Caco-2 (cell line): ENCODE measurements around the gene KDM6B. TPM values are rescaled to one million over a fixed set of nuclear protein-coding genes. Genes with fewer than 3 reads are reported as not detected.

ENCODE experiments used
- BruUV-seq: library from RNA; stranded (reverse); fragments of 400-500 nt; replicated peaks from 2 replicates; lab custom pipeline; 2021; lab: Mats Ljungman, UMichigan
- CTCF ChIA-PET: fragments of 300-600 bp; sonication (Branson Sonifier 250); formaldehyde crosslinking; loops from one replicate; lab custom pipeline; 2022; ENCODE audit warnings: antibody characterized with exemption; lab: Charles Lee
- POLR2A ChIA-PET: fragments of 300-600 bp; sonication (Branson Sonifier 250); formaldehyde crosslinking; loops from one replicate; lab custom pipeline; 2022; ENCODE audit warnings: antibody characterized with exemption; lab: Charles Lee
- DNase-seq, 2 experiments: peaks; one replicate each; pipeline versions ENCODE4 v3.0.0 to v3.0.0-alpha.2; 2020 to 2022
- H3K27me3 ChIP-seq: replicated peaks from 2 replicates; pipeline ENCODE4 v1.6.0; 2011; ENCODE audit warnings: low read length; ENCODE audit not compliant: control insufficient read depth, insufficient read depth
- H3K36me3 ChIP-seq: 2 replicates; pipeline ENCODE4 v1.5.1; 2011; ENCODE audit warnings: low read length; ENCODE audit not compliant: control insufficient read depth, insufficient read depth
- H3K4me1 ChIP-seq: fragments of 250-450 bp; sonication (Bioruptor Pico); 2 replicates; pipeline ENCODE4 v1.5.1; 2020; ENCODE audit warnings: mild to moderate bottlenecking
- H3K4me3 ChIP-seq: 2 replicates; pipeline ENCODE4 v1.5.1; 2011; ENCODE audit warnings: low read depth, mild to moderate bottlenecking, control low read depth, low read length
- H3K9me3 ChIP-seq: fragments of 250-450 bp; sonication (Bioruptor Pico); 2 replicates; pipeline ENCODE4 v1.5.1; 2020; ENCODE audit warnings: mild to moderate bottlenecking, moderate library complexity
- H3K27ac Mint-ChIP-seq: one replicate; pipeline ENCODE4 v1.8.0; 2022; ENCODE audit warnings: mixed read lengths; ENCODE audit not compliant: unreplicated experiment
- H3K27me3 Mint-ChIP-seq: one replicate; pipeline ENCODE4 v1.8.0; 2022; ENCODE audit warnings: mixed read lengths; ENCODE audit not compliant: insufficient read depth, unreplicated experiment
- H3K36me3 Mint-ChIP-seq: one replicate; pipeline ENCODE4 v1.8.0; 2022; ENCODE audit warnings: mild to moderate bottlenecking, mixed read lengths; ENCODE audit not compliant: insufficient read depth, unreplicated experiment
- H3K4me1 Mint-ChIP-seq: one replicate; pipeline ENCODE4 v1.8.0; 2022; ENCODE audit warnings: low read depth, mixed read lengths; ENCODE audit not compliant: unreplicated experiment
- H3K4me3 Mint-ChIP-seq: one replicate; pipeline ENCODE4 v1.8.0; 2022; ENCODE audit warnings: mild to moderate bottlenecking, moderate library complexity, mixed read lengths; ENCODE audit not compliant: unreplicated experiment
- H3K9me3 Mint-ChIP-seq: one replicate; pipeline ENCODE4 v1.8.0; 2022; ENCODE audit warnings: mixed read lengths; ENCODE audit not compliant: unreplicated experiment
- CTCF ChIP-seq, 2 experiments: fragments of 200-600 bp in 1 of 2; IDR thresholded peaks; 1 replicate in 1 of 2; 2 replicates in 1 of 2; pipeline versions ENCODE4 v1.5.1 to v1.8.0; 2011 to 2022; ENCODE audit warnings: antibody characterized with exemption in 1 of 2, control low read depth in 1 of 2, inconsistent platforms in 1 of 2, low read depth in 1 of 2, low read length in 1 of 2, mild to moderate bottlenecking in 1 of 2, moderate library complexity in 1 of 2; ENCODE audit not compliant: insufficient read depth in 1 of 2, severe bottlenecking in 1 of 2, unreplicated experiment in 1 of 2
- intact Hi-C: fragments of 100-400 bp; cut with micrococcal nuclease; formaldehyde crosslinking; loops from one replicate; pipeline ENCODE4 v1.10.0; 2022; ENCODE audit not compliant: unreplicated experiment
- total RNA-seq: library from RNA; stranded (reverse); gene quantifications from 2 replicates; pipeline ENCODE4 v1.2.3, GENCODE V29; 2022

The KDM6B gene
- total RNA-seq, 1 experiment from 2014 or later = 27.9 TPM

GRCh38 chr17:7848131-7848579 lies 14.1 kb downstream of the KDM6B start:
- CTCF ChIA-PET = no interaction called here
- no peaks in the 10 kb centered on the region; the same call in 1 of the 2 replicates for H3K4me1 ChIP-seq
- H3K9me3 ChIP-seq = no peaks in the 10 kb centered on the region
- Mint-ChIP-seq H3K27ac (no peak overlapping the region), H3K36me3 (peaks cover 74% of the 10 kb centered on the region), H3K9me3 (no peaks in the 10 kb centered on the region), H3K4me1 (no peaks in the 10 kb centered on the region), H3K4me3 (no peak overlapping the region), H3K27me3 (no peaks in the 10 kb centered on the region)
- no peak for DNase-seq
- H3K27me3 ChIP-seq = no peaks in the 10 kb centered on the region
- BruUV-seq = no TSS peak
- H3K36me3 ChIP-seq = no peaks in the 10 kb centered on the region; the same call in none of the 2 replicates
- intact Hi-C loops = no loop called here
- no peak for TF ChIP-seq CTCF (IDR thresholded peaks at IDR 0.05; ENCODE audit: insufficient read depth in 1 of 2, low read depth in 1 of 2, low read length in 1 of 2, severe bottlenecking in 1 of 2, unreplicated experiment in 1 of 2)
- H3K4me3 ChIP-seq = no peak overlapping the region
- POLR2A ChIA-PET = no interaction called here

- no peak for DNase-seq
- Histone ChIP-seq H3K4me1 (no peaks in the 10 kb centered on the region; the same call in 1 of the 2 replicates), H3K27me3 (no peaks in the 10 kb centered on the region), H3K36me3 (no peaks in the 10 kb centered on the region; the same call in none of the 2 replicates), H3K4me3 (no peak overlapping the region), H3K9me3 (no peaks in the 10 kb centered on the region)
- ChIA-PET CTCF (no interaction called here), POLR2A (no interaction called here)
- H3K9me3 Mint-ChIP-seq = no peaks in the 10 kb centered on the region
- BruUV-seq = no TSS peak
- no peaks in the 10 kb centered on the region for H3K4me1 Mint-ChIP-seq
- no peak for TF ChIP-seq CTCF (IDR thresholded peaks at IDR 0.05; ENCODE audit: insufficient read depth in 1 of 2, low read depth in 1 of 2, low read length in 1 of 2, severe bottlenecking in 1 of 2, unreplicated experiment in 1 of 2)
- no peaks in the 10 kb centered on the region for H3K27me3 Mint-ChIP-seq
- intact Hi-C loops = no loop called here
- no peak overlapping the region for H3K27ac Mint-ChIP-seq
- H3K36me3 Mint-ChIP-seq = peaks cover 71% of the 10 kb centered on the region
- no peak overlapping the region for H3K4me3 Mint-ChIP-seq
Measured at GRCh38 chr17:7848739-7849129, 14.7 kb downstream of the KDM6B start.

GRCh38 chr17:7849130-7849750 lies 15.2 kb downstream of the KDM6B start:
- Mint-ChIP-seq H3K4me1 (no peaks in the 10 kb centered on the region), H3K27me3 (no peaks in the 10 kb centered on the region), H3K4me3 (no peak overlapping the region), H3K36me3 (peaks cover 72% of the 10 kb centered on the region), H3K27ac (no peak overlapping the region), H3K9me3 (no peaks in the 10 kb centered on the region)
- POLR2A ChIA-PET = no interaction called here
- H3K27me3 ChIP-seq = no peaks in the 10 kb centered on the region
- H3K4me3 ChIP-seq = no peak overlapping the region
- BruUV-seq = no TSS peak
- CTCF ChIA-PET = no interaction called here
- no peaks in the 10 kb centered on the region for H3K9me3 ChIP-seq
- TF ChIP-seq CTCF (IDR thresholded peaks at IDR 0.05; ENCODE audit: insufficient read depth in 1 of 2, low read depth in 1 of 2, low read length in 1 of 2, severe bottlenecking in 1 of 2, unreplicated experiment in 1 of 2) = no peak
- no peaks in the 10 kb centered on the region; the same call in 1 of the 2 replicates for H3K4me1 ChIP-seq
- intact Hi-C loops = no loop called here
- no peak for DNase-seq
- H3K36me3 ChIP-seq = no peaks in the 10 kb centered on the region; the same call in none of the 2 replicates
